SK-N-SH (cell line): ENCODE measurements around the gene TRAF2. TPM values are rescaled to one million over a fixed set of nuclear protein-coding genes. Genes with fewer than 3 reads are reported as not detected.

Experiments
- CTCF ChIA-PET: fragments of 300-600, 350-600 bp; formaldehyde crosslinking; extraction: SDS; loops from one replicate; lab custom pipeline; 2021; lab: Yijun Ruan, JAX
- POLR2A ChIA-PET: fragments of 350-600 bp; sonication (Branson Sonifier 250); formaldehyde crosslinking; extraction: SDS; loops from one replicate; lab custom pipeline; 2020; ENCODE audit warnings: antibody characterized with exemption, inconsistent platforms; lab: Yijun Ruan, JAX
- DNase-seq: peaks from one replicate; pipeline ENCODE4 v3.0.0; 2012
- H2AFZ ChIP-seq: fragments of 200-600 bp; sonication (generic); 2 replicates; pipeline ENCODE4 v1.8.1; 2016; ENCODE audit warnings: antibody characterized with exemption, mild to moderate bottlenecking, low read depth
- H3F3A ChIP-seq: fragments of 200-600 bp; sonication (generic); replicated peaks from 2 replicates; pipeline ENCODE3; 2016; ENCODE audit warnings: antibody characterized with exemption, mild to moderate bottlenecking; ENCODE audit not compliant: insufficient read depth
- H3K27ac ChIP-seq, 2 experiments: fragments of 200-500 bp in 1 of 2; fragments of 200-600 bp in 1 of 2; sonication (Bioruptor generic) in 1 of 2; sonication (generic), shearing (Covaris generic) in 1 of 2; 2 replicates each; pipeline versions ENCODE4 v1.5.1 to v1.6.1; 2014 to 2016; ENCODE audit warnings: low read depth in 2 of 2, inconsistent platforms in 1 of 2, low read length in 1 of 2, mild to moderate bottlenecking in 1 of 2, mixed read lengths in 1 of 2
- H3K27me3 ChIP-seq: fragments of 200-600 bp; sonication (generic), shearing (Covaris generic); 2 replicates; pipeline ENCODE4 v1.6.1; 2016; ENCODE audit warnings: mixed run types; ENCODE audit not compliant: insufficient read depth
- H3K36me3 ChIP-seq, 2 experiments: fragments of 200-500 bp in 1 of 2; fragments of 200-600 bp in 1 of 2; sonication (Bioruptor generic) in 1 of 2; sonication (generic) in 1 of 2; replicated peaks in 1 of 2; 2 replicates each; pipeline versions ENCODE3 to v1.5.1; 2014 to 2016; ENCODE audit warnings: low read length in 1 of 2, mild to moderate bottlenecking in 1 of 2; ENCODE audit not compliant: insufficient read depth in 2 of 2, control insufficient read depth in 1 of 2
- H3K4me1 ChIP-seq, 2 experiments: fragments of 200-500 bp in 1 of 2; fragments of 200-600 bp in 1 of 2; sonication (Bioruptor generic) in 1 of 2; sonication (generic), shearing (Covaris generic) in 1 of 2; 2 replicates each; pipeline versions ENCODE4 v1.5.1 to v1.6.1; 2014 to 2016; ENCODE audit warnings: low read depth in 1 of 2, low read length in 1 of 2, mixed run types in 1 of 2; ENCODE audit not compliant: insufficient read depth in 2 of 2, control insufficient read depth in 1 of 2
- H3K4me2 ChIP-seq: fragments of 200-600 bp; sonication (generic), shearing (Covaris generic); 2 replicates; pipeline ENCODE4 v1.6.1; 2017; ENCODE audit warnings: mixed run types
- H3K4me3 ChIP-seq, 2 experiments: fragments of 200-500 bp in 1 of 2; fragments of 200-600 bp in 1 of 2; sonication (Bioruptor generic) in 1 of 2; sonication (generic), shearing (Covaris generic) in 1 of 2; 2 replicates each; pipeline versions ENCODE4 v1.5.1 to v1.8.1; 2014 to 2016; ENCODE audit warnings: low read depth in 2 of 2, inconsistent platforms in 1 of 2, low read length in 1 of 2, mild to moderate bottlenecking in 1 of 2, mixed read lengths in 1 of 2, moderate library complexity in 1 of 2
- H3K79me2 ChIP-seq: fragments of 200-600 bp; sonication (generic); 2 replicates; pipeline ENCODE4 v1.8.1; 2017; ENCODE audit warnings: mild to moderate bottlenecking; ENCODE audit not compliant: insufficient read depth
- H3K9ac ChIP-seq: fragments of 200-600 bp; sonication (generic); 2 replicates; pipeline ENCODE4 v1.6.1; 2017; ENCODE audit warnings: mixed run types
- H3K9me2 ChIP-seq: fragments of 200-600 bp; sonication (generic); 2 replicates; pipeline ENCODE4 v1.6.1; 2017; ENCODE audit warnings: mixed run types
- H3K9me3 ChIP-seq: fragments of 200-600 bp; sonication (generic); 2 replicates; pipeline ENCODE4 v1.6.1; 2017; ENCODE audit warnings: mixed run types, mild to moderate bottlenecking, moderate library complexity
- H4K20me1 ChIP-seq: fragments of 200-600 bp; sonication (generic); 2 replicates; pipeline ENCODE4 v1.6.1; 2017; ENCODE audit warnings: mild to moderate bottlenecking, mixed run types; ENCODE audit not compliant: insufficient read depth
- CHD2 ChIP-seq: fragments of 150-350 bp; IDR thresholded peaks from 2 replicates; pipeline ENCODE4 v1.6.1; 2018; ENCODE audit warnings: low read length; ENCODE audit not compliant: partially characterized antibody
- ELF1 ChIP-seq: IDR thresholded peaks from 2 replicates; pipeline ENCODE4 v1.4.0; 2012
- EP300 ChIP-seq, 2 experiments: IDR thresholded peaks; 2 replicates each; pipeline versions ENCODE4 v1.4.0 to v1.6.1; 2012; ENCODE audit warnings: borderline replicate concordance in 1 of 2, low read depth in 1 of 2, low read length in 1 of 2
- FOXM1 ChIP-seq: IDR thresholded peaks from 2 replicates; pipeline ENCODE4 v1.4.0; 2012; ENCODE audit warnings: low read depth, mild to moderate bottlenecking
- GABPA ChIP-seq: IDR thresholded peaks from 2 replicates; pipeline ENCODE4 v1.4.0; 2012; ENCODE audit warnings: low read depth, mild to moderate bottlenecking
- GATA2 ChIP-seq: sonication (generic); formaldehyde crosslinking; IDR thresholded peaks from 2 replicates; pipeline ENCODE4 v1.5.0; 2020; ENCODE audit warnings: mild to moderate bottlenecking, missing genetic modification reagents
- JUND ChIP-seq: IDR thresholded peaks from 2 replicates; pipeline ENCODE4 v1.4.0; 2012
- MEF2A ChIP-seq: IDR thresholded peaks from 2 replicates; pipeline ENCODE4 v1.4.0; 2012; ENCODE audit warnings: low read depth, borderline replicate concordance
- MXI1 ChIP-seq: IDR thresholded peaks from 2 replicates; pipeline ENCODE4 v1.6.1; 2012; ENCODE audit warnings: mild to moderate bottlenecking, low read depth, low read length, improper control_type of control experiment
- NRF1 ChIP-seq: IDR thresholded peaks from 2 replicates; pipeline ENCODE4 v1.6.1; 2012; ENCODE audit warnings: low read depth, mild to moderate bottlenecking, low read length
- POLR2AphosphoS5 ChIP-seq: IDR thresholded peaks from 2 replicates; pipeline ENCODE4 v1.6.1; 2012; ENCODE audit warnings: low read depth, low read length
- RAD21 ChIP-seq: IDR thresholded peaks from 2 replicates; pipeline ENCODE4 v1.6.1; 2012; ENCODE audit warnings: mild to moderate bottlenecking, low read length
- RFX5 ChIP-seq: IDR thresholded peaks from 2 replicates; pipeline ENCODE4 v1.6.1; 2012; ENCODE audit warnings: mild to moderate bottlenecking, improper control_type of control experiment, low read length
- RXRA ChIP-seq: IDR thresholded peaks from 2 replicates; pipeline ENCODE4 v1.4.0; 2012; ENCODE audit warnings: low read depth, mild to moderate bottlenecking, borderline replicate concordance
- TAF1 ChIP-seq: IDR thresholded peaks from 2 replicates; pipeline ENCODE4 v1.6.1; 2012; ENCODE audit warnings: low read depth, mild to moderate bottlenecking, low read length, moderate library complexity, borderline replicate concordance
- TCF12 ChIP-seq: IDR thresholded peaks from 2 replicates; pipeline ENCODE4 v1.4.0; 2012
- WGBS: methylation state at CpG from one replicate; pipeline ENCODE4 v1.1.6; 2017; ENCODE audit warnings: low lambda C conversion rate; 5-methylcytosine and 5-hydroxymethylcytosine counted together
- polyA plus RNA-seq, 3 experiments: library from polyadenylated mRNA; depleted of rRNA; stranded (reverse); fragments of >200 nt; gene quantifications; 2 replicates each; pipeline ENCODE4 v1.2.3, GENCODE V29; 2012
- TF ChIP-seq, protein P1 (sequence below): IDR thresholded peaks from 2 replicates; pipeline ENCODE4 v1.4.0; 2012; ENCODE audit warnings: low read depth, borderline replicate concordance
- TF ChIP-seq, protein P2 (sequence below): IDR thresholded peaks from 2 replicates; pipeline ENCODE4 v1.6.1; 2012; ENCODE audit warnings: mild to moderate bottlenecking, low read depth, low read length, moderate library complexity
- TF ChIP-seq, protein P3 (sequence below): fragments of 150-350 bp; IDR thresholded peaks from 2 replicates; pipeline ENCODE4 v1.6.1; 2016; ENCODE audit warnings: mild to moderate bottlenecking, low read depth, low read length
- TF ChIP-seq, protein P4 (sequence below): fragments of 200-600 bp; sonication (generic); IDR thresholded peaks from 2 replicates; pipeline ENCODE4 v1.6.1; 2017; ENCODE audit warnings: antibody characterized with exemption, mild to moderate bottlenecking, moderate library complexity

The TRAF2 gene
- polyA plus RNA-seq, 1 of the 3 experiments (the other 2 are of a cell fraction) = 15.4 TPM

DNA sequence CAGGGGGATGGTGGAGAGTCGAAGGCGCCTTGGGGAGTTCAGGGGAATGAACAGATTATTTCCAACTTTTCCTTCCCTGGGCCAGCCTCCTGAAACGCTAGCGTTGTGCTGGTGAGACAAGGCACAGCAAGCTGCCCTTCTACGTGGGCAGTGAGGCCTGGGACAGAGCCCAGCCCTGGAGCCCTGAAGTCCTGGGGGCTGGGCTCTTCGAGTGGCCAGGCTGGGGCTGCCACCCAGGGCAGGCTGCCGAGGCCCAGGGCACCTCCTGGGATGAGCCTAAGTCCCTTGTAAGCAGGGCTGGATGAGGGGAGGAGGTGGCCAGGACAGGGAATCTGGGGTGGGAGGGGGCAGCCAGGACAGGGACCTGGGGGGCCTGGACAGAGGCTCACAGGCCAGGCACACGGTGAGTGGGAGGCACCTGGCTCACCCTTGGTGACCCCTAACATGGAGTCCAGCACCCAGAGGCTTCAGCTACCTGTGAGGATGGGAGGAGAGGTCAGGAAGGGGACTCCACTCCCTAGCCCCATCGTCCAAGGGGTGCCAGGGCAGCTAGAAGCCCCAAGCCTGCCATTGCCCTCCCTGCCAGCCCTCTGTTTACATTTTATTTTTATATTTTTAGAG lies 64.5 kb downstream of the TRAF2 start:
- Histone ChIP-seq H3K9me3 (no peaks in the 10 kb centered on the region), H3K4me3 (peak overlapping the region; percentile 62 to 67; a peak in 3 of 4 replicates), H2AFZ (peak overlapping the region; percentile 88), H4K20me1 (no peaks in the 10 kb centered on the region), H3K9me2 (no peaks in the 10 kb centered on the region), H3F3A (no peaks in the 10 kb centered on the region), H3K27me3 (no peaks in the 10 kb centered on the region), H3K9ac (no peak overlapping the region), H3K4me2 (peak overlapping the region; percentile 97), H3K4me1 (peaks cover 0 to 28% of the 10 kb centered on the region in 2 experiments; a peak in 2 of 4 replicates), H3K79me2 (no peaks in the 10 kb centered on the region), H3K36me3 (no peaks in the 10 kb centered on the region), H3K27ac (peak overlapping the region in 1 of 2 experiments; percentile 94; a peak in 2 of 4 replicates)
- 42% methylated on average over 5 of the region's 9 CpGs for WGBS
- ChIA-PET POLR2A (interaction anchor here (0.8 to 1.8 kb wide), 6 partner anchors 23 to 291 kb away, joined by 3 to 7 read pairs (median 4); partner anchors contain the start of gene PTGDS), CTCF (interaction anchor here (0.7 to 13.2 kb wide), 10 partner anchors 26 to 193 kb away, joined by 3 to 350 read pairs (median 4); partner anchors contain the start of genes ABCA2, CLIC3, FUT7 and LCN8)
- peak; percentile 73 for DNase-seq
- no peak for TF ChIP-seq EP300 (IDR thresholded peaks at IDR 0.05; ENCODE audit: borderline replicate concordance in 1 of 2, low read depth in 1 of 2, low read length in 1 of 2)
- TF ChIP-seq, protein P1, sequence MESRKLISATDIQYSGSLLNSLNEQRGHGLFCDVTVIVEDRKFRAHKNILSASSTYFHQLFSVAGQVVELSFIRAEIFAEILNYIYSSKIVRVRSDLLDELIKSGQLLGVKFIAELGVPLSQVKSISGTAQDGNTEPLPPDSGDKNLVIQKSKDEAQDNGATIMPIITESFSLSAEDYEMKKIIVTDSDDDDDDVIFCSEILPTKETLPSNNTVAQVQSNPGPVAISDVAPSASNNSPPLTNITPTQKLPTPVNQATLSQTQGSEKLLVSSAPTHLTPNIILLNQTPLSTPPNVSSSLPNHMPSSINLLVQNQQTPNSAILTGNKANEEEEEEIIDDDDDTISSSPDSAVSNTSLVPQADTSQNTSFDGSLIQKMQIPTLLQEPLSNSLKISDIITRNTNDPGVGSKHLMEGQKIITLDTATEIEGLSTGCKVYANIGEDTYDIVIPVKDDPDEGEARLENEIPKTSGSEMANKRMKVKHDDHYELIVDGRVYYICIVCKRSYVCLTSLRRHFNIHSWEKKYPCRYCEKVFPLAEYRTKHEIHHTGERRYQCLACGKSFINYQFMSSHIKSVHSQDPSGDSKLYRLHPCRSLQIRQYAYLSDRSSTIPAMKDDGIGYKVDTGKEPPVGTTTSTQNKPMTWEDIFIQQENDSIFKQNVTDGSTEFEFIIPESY = no peak
- no peak for TF ChIP-seq MEF2A
- no peak for TF ChIP-seq NRF1
- TF ChIP-seq POLR2AphosphoS5 = no peak
- TF ChIP-seq, protein P2, sequence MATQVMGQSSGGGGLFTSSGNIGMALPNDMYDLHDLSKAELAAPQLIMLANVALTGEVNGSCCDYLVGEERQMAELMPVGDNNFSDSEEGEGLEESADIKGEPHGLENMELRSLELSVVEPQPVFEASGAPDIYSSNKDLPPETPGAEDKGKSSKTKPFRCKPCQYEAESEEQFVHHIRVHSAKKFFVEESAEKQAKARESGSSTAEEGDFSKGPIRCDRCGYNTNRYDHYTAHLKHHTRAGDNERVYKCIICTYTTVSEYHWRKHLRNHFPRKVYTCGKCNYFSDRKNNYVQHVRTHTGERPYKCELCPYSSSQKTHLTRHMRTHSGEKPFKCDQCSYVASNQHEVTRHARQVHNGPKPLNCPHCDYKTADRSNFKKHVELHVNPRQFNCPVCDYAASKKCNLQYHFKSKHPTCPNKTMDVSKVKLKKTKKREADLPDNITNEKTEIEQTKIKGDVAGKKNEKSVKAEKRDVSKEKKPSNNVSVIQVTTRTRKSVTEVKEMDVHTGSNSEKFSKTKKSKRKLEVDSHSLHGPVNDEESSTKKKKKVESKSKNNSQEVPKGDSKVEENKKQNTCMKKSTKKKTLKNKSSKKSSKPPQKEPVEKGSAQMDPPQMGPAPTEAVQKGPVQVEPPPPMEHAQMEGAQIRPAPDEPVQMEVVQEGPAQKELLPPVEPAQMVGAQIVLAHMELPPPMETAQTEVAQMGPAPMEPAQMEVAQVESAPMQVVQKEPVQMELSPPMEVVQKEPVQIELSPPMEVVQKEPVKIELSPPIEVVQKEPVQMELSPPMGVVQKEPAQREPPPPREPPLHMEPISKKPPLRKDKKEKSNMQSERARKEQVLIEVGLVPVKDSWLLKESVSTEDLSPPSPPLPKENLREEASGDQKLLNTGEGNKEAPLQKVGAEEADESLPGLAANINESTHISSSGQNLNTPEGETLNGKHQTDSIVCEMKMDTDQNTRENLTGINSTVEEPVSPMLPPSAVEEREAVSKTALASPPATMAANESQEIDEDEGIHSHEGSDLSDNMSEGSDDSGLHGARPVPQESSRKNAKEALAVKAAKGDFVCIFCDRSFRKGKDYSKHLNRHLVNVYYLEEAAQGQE = no peak
- no peak for TF ChIP-seq RXRA
- TF ChIP-seq MXI1 = no peak
- no peak for TF ChIP-seq GATA2
- no peak for TF ChIP-seq GABPA
- TF ChIP-seq TAF1 = no peak
- TF ChIP-seq, protein P3, sequence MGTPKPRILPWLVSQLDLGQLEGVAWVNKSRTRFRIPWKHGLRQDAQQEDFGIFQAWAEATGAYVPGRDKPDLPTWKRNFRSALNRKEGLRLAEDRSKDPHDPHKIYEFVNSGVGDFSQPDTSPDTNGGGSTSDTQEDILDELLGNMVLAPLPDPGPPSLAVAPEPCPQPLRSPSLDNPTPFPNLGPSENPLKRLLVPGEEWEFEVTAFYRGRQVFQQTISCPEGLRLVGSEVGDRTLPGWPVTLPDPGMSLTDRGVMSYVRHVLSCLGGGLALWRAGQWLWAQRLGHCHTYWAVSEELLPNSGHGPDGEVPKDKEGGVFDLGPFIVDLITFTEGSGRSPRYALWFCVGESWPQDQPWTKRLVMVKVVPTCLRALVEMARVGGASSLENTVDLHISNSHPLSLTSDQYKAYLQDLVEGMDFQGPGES = no peak
- TF ChIP-seq FOXM1 = no peak
- no peak for TF ChIP-seq RFX5
- no peak for TF ChIP-seq RAD21
- no peak for TF ChIP-seq ELF1
- no peak for TF ChIP-seq JUND
- TF ChIP-seq, protein P4, sequence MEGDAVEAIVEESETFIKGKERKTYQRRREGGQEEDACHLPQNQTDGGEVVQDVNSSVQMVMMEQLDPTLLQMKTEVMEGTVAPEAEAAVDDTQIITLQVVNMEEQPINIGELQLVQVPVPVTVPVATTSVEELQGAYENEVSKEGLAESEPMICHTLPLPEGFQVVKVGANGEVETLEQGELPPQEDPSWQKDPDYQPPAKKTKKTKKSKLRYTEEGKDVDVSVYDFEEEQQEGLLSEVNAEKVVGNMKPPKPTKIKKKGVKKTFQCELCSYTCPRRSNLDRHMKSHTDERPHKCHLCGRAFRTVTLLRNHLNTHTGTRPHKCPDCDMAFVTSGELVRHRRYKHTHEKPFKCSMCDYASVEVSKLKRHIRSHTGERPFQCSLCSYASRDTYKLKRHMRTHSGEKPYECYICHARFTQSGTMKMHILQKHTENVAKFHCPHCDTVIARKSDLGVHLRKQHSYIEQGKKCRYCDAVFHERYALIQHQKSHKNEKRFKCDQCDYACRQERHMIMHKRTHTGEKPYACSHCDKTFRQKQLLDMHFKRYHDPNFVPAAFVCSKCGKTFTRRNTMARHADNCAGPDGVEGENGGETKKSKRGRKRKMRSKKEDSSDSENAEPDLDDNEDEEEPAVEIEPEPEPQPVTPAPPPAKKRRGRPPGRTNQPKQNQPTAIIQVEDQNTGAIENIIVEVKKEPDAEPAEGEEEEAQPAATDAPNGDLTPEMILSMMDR = no peak
- TF ChIP-seq TCF12 = no peak
- TF ChIP-seq CHD2 = no peak
